ENCODE measurements around the gene VIM. TPM values are rescaled to one million over a fixed set of nuclear protein-coding genes. Genes with fewer than 3 reads are reported as not detected.

Gene VIM
- total RNA-seq, 1 experiment from 2014 or later = 7.2 TPM

DNA sequence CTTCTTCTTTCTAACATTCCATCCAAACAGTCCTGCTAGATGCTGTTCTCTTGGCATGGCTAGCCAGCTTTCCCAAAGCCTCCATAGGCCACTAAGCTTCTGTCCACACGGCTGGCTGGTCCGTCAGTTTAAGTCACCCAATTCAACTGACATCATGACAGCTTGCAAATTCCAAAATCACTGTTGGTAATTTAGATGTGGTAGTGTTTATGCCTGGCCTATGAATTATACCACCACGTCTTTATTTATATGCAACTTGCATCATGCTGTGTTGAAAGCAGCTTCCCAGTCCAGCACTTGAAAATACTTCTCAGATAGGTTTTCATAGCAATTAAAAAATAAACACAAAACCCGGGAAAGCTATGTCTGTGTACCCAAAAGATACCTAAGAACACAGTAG, 2.2 kb upstream of the VIM start (continued):
- TF ChIP-seq, protein P1, sequence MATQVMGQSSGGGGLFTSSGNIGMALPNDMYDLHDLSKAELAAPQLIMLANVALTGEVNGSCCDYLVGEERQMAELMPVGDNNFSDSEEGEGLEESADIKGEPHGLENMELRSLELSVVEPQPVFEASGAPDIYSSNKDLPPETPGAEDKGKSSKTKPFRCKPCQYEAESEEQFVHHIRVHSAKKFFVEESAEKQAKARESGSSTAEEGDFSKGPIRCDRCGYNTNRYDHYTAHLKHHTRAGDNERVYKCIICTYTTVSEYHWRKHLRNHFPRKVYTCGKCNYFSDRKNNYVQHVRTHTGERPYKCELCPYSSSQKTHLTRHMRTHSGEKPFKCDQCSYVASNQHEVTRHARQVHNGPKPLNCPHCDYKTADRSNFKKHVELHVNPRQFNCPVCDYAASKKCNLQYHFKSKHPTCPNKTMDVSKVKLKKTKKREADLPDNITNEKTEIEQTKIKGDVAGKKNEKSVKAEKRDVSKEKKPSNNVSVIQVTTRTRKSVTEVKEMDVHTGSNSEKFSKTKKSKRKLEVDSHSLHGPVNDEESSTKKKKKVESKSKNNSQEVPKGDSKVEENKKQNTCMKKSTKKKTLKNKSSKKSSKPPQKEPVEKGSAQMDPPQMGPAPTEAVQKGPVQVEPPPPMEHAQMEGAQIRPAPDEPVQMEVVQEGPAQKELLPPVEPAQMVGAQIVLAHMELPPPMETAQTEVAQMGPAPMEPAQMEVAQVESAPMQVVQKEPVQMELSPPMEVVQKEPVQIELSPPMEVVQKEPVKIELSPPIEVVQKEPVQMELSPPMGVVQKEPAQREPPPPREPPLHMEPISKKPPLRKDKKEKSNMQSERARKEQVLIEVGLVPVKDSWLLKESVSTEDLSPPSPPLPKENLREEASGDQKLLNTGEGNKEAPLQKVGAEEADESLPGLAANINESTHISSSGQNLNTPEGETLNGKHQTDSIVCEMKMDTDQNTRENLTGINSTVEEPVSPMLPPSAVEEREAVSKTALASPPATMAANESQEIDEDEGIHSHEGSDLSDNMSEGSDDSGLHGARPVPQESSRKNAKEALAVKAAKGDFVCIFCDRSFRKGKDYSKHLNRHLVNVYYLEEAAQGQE (IDR thresholded peaks at IDR 0.05; ENCODE audit: low read depth) = no peak
- TF ChIP-seq, protein P2, sequence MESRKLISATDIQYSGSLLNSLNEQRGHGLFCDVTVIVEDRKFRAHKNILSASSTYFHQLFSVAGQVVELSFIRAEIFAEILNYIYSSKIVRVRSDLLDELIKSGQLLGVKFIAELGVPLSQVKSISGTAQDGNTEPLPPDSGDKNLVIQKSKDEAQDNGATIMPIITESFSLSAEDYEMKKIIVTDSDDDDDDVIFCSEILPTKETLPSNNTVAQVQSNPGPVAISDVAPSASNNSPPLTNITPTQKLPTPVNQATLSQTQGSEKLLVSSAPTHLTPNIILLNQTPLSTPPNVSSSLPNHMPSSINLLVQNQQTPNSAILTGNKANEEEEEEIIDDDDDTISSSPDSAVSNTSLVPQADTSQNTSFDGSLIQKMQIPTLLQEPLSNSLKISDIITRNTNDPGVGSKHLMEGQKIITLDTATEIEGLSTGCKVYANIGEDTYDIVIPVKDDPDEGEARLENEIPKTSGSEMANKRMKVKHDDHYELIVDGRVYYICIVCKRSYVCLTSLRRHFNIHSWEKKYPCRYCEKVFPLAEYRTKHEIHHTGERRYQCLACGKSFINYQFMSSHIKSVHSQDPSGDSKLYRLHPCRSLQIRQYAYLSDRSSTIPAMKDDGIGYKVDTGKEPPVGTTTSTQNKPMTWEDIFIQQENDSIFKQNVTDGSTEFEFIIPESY (IDR thresholded peaks at IDR 0.05; ENCODE audit: extremely low read depth, insufficient replicate concordance, low read length) = no peak
- TF ChIP-seq, protein P3, sequence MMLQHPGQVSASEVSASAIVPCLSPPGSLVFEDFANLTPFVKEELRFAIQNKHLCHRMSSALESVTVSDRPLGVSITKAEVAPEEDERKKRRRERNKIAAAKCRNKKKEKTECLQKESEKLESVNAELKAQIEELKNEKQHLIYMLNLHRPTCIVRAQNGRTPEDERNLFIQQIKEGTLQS (IDR thresholded peaks at IDR 0.05) = no peak
- no peak for TF ChIP-seq FOSL1 (IDR thresholded peaks at IDR 0.05; ENCODE audit: low read depth)

DNA sequence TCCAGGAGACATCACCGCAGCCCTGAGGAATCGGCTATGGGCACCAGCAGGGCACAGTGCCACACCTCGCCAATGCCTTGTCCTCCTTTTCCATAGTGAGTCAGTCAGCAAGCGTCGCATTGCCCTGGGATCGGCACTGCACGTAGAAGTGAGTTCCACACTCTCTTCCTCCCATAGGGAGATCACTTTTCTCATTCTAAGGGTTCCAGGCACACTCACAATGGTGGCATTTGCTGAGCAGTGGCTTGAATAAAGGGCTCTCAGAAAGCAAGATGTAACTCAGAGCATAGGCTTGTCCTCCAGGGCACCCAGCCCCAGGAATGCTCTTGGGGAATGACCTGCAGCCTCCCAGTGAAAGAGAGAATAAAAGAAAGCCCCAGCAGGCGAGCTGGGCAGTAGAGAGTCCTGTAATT, 1.1 kb upstream of the VIM start:
- H3K9me2 ChIP-seq (ENCODE audit: insufficient read depth) = no peaks in the 10 kb centered on the region
- no peak for ATAC-seq
- no peak overlapping the region for H3K4me3 ChIP-seq (replicated peaks in 1 of 2; ENCODE audit: low read depth in 1 of 2, low read length in 2 of 2)
- no peak overlapping the region for H3K27ac ChIP-seq (ENCODE audit: low read depth, low read length)
- intact Hi-C loops (cut with micrococcal nuclease) = no loop called here
- H3K9me3 ChIP-seq (ENCODE audit: control insufficient read depth in 1 of 2, insufficient read depth in 1 of 2, low read depth in 1 of 2, low read length in 2 of 2) = no peaks in the 10 kb centered on the region
- H3K4me2 ChIP-seq (ENCODE audit: low read length) = peak overlapping the region; percentile 74; the same call in 1 of the 2 replicates
- peaks cover 45% of the 10 kb centered on the region for H3K27me3 ChIP-seq (ENCODE audit: insufficient read depth, low read length)
- H3K4me1 ChIP-seq (ENCODE audit: control insufficient read depth in 1 of 2, insufficient read depth in 2 of 2, low read length in 2 of 2) = peaks cover 32 to 37% of the 10 kb centered on the region in 2 experiments
- CTCF ChIA-PET = no interaction called here
- H3K36me3 ChIP-seq (ENCODE audit: control insufficient read depth in 1 of 2, insufficient read depth in 2 of 2, low read length in 2 of 2) = no peaks in the 10 kb centered on the region
- RAD21 ChIA-PET (ENCODE audit: low non-redundant PET in 1 of 2, low total read pairs in 2 of 2, uncharacterized antibody in 2 of 2, unreplicated experiment in 2 of 2) = no interaction called here
- POLR2A ChIA-PET = no interaction called here
- H3K79me2 ChIP-seq (ENCODE audit: insufficient read depth, low read length) = no peaks in the 10 kb centered on the region
- no TSS peak for BruUV-seq (replicated peaks)
- no peak overlapping the region for H2AFZ ChIP-seq (ENCODE audit: low read depth, low read length, poor library complexity, severe bottlenecking)
- no peak overlapping the region for H3K9ac ChIP-seq (ENCODE audit: low read length)
- TF ChIP-seq JUND (IDR thresholded peaks at IDR 0.05) (no peak), EZH2phosphoT487 (IDR thresholded peaks at IDR 0.05; ENCODE audit: borderline replicate concordance) (no peak), TCF7L2 (IDR thresholded peaks at IDR 0.05; ENCODE audit: borderline replicate concordance, extremely low read depth, insufficient read depth, insufficient read length) (no peak), ZFX (IDR thresholded peaks at IDR 0.05) (no peak), SRF (IDR thresholded peaks at IDR 0.05; ENCODE audit: low read depth) (no peak), YY1 (IDR thresholded peaks at IDR 0.05; ENCODE audit: extremely low read depth, insufficient replicate concordance, low read depth, low read length) (no peak), FOSL1 (IDR thresholded peaks at IDR 0.05; ENCODE audit: low read depth) (no peak), CEBPB (IDR thresholded peaks at IDR 0.05; ENCODE audit: low read depth) (no peak)
- TF ChIP-seq, protein P1 (IDR thresholded peaks at IDR 0.05; ENCODE audit: low read depth) = no peak
- TF ChIP-seq, protein P2 (IDR thresholded peaks at IDR 0.05; ENCODE audit: extremely low read depth, insufficient replicate concordance, low read length) = no peak
- TF ChIP-seq, protein P4, sequence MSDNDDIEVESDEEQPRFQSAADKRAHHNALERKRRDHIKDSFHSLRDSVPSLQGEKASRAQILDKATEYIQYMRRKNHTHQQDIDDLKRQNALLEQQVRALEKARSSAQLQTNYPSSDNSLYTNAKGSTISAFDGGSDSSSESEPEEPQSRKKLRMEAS (IDR thresholded peaks at IDR 0.05) = no peak
- DNase-seq (ENCODE audit: low read depth, low spot score) = no peak
- H4K20me1 ChIP-seq (ENCODE audit: insufficient read depth) = no peaks in the 10 kb centered on the region

Measured in HCT116 (cell line).